Measurements from ENCODE around the gene UQCRH.
"Not testable (repeated sequence)": the region's sequence is repeated elsewhere in the genome, so short reads cannot be mapped to it uniquely, and the experiment has no call there.

GRCh38 chr1:46365796-46366195, 62.3 kb downstream of the UQCRH start:
- TF ChIP-seq CTCF (IDR thresholded peaks at IDR 0.05; ENCODE audit: low read depth, low read length); EZH2phosphoT487 (IDR thresholded peaks at IDR 0.05; ENCODE audit: low read depth): not testable (repeated sequence)

Measured in OCI-LY3 (cell line).